Raji (cell line): ENCODE results near the gene DMPK.

Experiments used
- POLR2A ChIP-seq: IDR thresholded peaks from 2 replicates; pipeline ENCODE4 v1.6.1; 2011; ENCODE audit warnings: low read depth, low read length, control low read depth; ENCODE audit not compliant: insufficient read depth

Gene DMPK

GRCh38 chr19:45768655-45768983, 13.7 kb downstream of the DMPK start:
- no peak for TF ChIP-seq POLR2A

DNA sequence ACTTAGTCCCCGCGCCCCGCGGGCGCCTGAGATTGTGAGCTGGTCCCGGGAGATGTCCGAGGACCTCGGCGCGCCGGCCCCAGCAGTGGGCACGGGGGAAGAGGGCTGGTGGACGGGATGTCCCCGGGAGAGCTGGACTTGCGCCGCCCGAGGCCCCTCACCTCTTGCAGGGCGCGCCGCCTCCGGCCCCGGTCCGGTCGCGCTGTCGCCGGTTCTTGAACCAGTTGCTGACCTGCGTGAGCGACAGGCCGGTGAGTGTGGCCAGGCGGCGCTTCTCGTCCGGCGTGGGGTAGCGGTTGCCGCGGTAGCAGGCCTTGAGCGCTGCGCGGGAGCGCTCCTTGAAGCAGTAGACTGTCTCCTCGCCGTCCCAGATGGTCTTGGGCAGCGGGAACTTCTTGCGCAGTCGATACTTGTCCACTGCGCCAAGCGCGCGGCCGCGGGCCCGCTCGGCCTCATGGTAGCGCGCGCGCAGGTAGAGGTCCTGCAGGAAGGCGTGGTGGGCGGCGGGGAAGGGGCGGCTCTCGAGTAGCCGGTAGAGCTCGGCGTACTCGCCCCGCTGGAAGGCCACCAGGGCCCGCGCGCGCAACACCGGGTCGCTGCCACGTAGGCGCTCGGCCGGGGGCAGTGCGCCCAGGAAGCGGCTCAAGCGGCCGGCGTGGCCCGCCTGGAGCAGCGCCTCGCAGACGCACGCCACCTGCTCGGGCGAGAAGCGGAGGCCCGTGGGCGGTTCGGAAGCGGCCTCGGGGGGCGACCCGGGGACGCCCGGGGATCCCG, 14.2 kb downstream of the DMPK start:
- TF ChIP-seq POLR2A, result no peak

DNA sequence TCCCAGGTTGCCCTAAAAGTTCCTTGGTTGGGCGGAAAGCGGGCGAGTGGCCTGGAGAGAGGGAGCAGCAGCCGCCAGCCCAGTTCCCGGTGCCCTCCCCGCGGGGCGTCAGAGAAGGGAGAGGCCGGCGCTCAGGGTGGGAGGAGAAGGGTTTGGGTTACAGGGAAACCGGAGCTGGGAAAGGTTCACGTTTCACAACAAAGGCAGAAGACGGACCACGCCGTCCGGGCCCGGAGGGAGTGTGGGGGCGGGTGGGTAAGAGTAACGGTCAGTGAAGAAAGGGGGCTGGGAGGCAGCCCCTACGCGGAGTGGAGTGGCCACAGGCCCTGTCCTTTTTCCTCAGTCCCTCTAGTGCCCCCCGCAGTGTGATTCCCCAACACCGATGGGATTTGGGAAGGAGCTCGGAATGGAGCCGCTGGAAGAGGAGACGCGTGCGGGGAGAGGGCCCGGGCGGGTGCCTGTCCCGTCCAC, 14.8 kb downstream of the DMPK start:
- TF ChIP-seq POLR2A, result no peak

GRCh38 chr19:45766869-45767346, 15.4 kb downstream of the DMPK start:
- TF ChIP-seq POLR2A, result no peak

GRCh38 chr19:45766296-45766868, 15.9 kb downstream of the DMPK start:
- no peak for TF ChIP-seq POLR2A

DNA sequence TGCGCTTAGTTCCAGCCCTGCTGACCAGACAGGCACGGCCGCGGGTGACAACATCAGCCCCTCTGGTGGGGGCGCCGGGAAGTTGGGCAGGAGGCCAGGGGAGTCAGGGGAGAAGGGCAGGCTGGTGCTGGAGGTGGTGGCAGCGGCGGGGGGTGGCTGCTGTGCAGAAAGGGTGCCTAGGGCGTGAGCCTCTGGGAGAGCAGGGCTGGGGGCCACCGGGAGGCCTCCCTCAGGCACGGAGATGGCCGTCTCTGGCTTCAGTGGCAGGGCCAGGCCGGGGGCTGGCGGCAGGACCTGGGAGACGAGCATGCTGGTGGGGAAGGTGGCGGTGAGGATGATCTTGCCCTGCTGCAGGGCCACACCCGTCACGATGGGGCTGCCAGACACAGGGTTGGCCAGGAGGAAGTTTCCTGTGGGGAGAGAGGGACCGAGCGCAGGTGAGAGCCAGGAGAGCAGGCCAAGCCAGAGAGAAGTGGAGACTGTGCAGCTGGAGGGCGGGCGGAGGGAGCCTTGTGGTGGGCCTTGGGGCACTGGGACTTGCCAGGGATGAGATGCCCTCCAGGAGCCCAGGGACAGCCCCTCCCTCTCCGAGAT, 16.5 kb downstream of the DMPK start:
- TF ChIP-seq POLR2A, result no peak

GRCh38 chr19:45764945-45765701, 17.2 kb downstream of the DMPK start:
- no peak for TF ChIP-seq POLR2A

DNA sequence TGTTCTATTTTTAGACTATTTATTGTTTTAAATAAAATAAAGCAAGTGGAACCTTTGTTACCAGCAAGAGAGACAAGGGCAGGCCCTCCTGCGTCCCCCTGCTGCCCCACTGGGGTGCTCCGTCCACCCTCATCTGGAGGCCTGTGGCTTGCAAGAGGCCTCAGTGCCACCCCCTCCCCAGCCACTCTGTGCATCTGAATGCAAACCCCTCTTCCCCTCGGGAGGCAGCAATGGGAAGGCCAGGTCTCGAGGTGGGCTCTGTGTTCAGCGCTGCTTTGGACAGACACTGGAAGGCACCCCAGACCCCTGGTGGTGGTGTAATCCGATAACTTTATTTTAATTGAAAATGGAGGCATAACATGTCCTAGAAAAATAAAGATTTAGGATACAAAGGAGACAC, 17.8 kb downstream of the DMPK start:
- TF ChIP-seq POLR2A, result no peak

GRCh38 chr19:45763691-45764294, 18.5 kb downstream of the DMPK start:
- TF ChIP-seq POLR2A, result no peak

GRCh38 chr19:45762870-45763631, 19.2 kb downstream of the DMPK start:
- TF ChIP-seq POLR2A, result no peak

DNA sequence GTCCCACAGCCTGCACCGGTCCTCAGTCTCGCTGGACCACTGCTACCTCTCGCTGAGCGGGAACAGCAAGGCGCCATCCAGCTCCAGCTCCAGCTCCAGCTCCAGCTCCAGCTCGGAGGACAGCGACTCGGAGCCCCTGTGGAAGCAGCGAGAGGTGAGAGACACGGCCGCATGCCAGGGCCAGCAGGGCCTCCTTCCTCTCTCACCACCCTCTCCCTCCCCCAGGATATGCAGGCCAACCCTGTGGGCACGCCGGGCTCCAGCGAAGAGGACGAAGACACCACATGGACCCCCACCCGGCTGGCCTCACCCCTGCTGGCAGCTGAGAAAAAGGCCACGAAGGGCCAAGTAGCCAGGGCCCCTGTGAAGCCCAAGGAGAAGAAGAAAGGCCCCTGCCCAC, 20.6 kb downstream of the DMPK start:
- TF ChIP-seq POLR2A, result no peak

DNA sequence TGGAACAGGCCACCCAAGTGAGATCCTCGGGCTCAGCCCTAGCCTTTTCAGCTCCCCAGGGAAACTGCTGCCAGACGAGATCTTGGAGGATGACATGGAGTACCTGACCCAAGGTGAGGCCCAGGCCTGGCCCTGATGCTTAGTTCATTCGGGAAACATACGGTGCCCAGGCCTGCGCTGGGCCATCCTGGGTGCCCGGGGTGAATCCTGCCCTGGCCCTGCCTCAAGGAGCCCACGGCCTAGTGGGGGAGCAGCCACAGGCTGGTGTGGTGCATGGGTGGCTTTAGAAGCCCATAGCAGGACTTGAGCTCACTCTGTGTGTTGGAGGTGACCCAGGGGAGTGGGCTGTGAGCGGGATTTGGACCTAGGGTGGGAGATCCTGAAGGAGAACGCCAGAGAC, 23.4 kb downstream of the DMPK start:
- no peak for TF ChIP-seq POLR2A

DNA sequence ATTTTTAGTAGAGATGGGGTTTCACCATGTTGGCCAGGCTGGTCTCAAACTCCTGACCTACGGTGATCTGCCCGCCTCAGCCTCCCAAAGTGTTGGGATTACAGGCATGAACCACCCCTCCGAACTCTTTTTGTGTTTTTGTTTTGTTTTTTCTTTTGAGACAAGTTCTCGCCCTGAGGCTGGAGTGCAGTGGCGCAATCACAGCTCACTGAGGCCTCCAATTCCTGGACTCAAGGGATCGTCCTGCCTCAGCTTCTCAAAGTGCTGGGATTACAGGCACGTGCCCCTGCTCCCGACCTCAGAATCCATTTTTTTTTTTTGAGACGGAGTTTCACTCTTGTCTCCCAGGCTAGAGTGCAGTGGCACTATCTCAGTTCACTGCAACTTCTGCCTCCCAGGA, 24.6 kb downstream of the DMPK start:
- TF ChIP-seq POLR2A, result no peak

- TF ChIP-seq POLR2A, result no peak
These were observed 28.0 kb downstream of the DMPK start for GRCh38 chr19:45754323-45754722.
